ENCODE data around the gene KRT84.
"Not testable (repeated sequence)": the region's sequence is repeated elsewhere in the genome, so short reads cannot be mapped to it uniquely, and the experiment has no call there.

KRT84 gene

DNA sequence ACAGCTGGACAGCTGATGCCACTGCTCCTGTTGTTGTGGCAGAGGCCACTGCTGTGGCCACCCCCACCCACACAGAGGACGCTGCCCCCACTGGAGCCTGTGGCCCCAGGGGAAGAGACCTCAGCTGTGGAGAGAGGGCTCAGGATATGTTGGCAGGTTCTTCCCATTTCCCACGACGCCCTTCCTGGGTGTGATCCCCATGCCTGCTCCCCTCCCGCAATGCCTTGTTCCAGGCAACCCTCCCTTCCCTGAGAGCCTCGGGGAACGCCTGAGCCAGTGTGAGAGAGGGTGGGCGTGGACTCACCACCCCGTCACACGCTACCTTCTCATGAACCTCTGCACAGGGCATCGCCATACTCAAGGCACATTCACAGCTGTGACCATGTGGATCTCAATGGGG is 26.4 kb upstream of the KRT84 start:
- no peak for DNase-seq

DNA sequence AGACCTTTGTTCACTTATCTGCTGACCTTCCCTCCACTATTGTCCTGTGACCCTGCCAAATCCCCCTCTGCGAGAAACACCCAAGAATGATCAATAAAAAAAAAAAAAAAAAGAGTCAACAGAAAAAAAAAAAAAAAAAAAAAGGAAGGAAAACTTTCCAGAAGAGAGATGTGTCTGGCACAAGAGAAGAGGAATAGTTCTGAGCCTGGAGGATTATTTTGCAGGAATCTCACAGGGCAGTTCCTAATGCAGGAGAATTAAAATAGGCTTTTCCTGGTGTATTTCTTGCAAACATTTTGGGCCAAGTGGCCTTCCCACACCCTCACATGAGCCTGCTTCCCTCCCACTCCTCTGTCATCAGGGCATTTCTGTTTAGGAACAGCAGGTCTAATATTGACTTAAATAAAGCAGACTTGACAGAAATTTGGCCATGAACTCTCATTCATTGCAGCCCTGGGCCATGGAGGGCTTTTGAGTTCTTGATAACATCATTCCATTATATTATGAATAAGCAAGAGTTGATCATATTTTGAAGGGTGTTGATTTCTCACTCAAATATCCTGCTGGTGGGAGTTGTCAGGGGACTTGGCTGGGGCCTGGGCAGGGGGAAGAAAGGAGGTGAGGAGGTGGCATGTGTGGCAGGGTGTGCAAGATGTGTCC is 25.3 kb upstream of the KRT84 start:
- DNase-seq = not testable (repeated sequence)

DNA sequence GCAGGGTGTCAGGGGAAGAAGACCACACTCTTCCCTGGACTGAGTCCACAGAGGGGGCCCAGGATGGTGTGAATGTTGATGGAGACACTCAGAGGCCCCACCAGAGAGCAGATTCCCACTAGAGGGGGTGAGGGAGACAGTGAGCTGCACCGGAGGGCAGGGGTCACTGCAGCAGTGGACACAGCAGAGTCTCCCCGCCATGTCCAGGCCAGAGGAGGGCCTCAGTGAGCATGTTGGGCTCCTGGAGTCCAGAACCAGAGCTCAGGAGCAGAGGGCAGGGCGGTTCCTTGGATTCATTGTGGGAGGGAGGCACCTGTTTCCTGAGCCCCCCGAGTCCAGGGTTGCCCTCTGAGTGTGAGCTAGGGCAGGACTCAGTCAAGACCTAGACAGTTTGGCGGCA is 22.5 kb upstream of the KRT84 start:
- DNase-seq = no peak

DNA sequence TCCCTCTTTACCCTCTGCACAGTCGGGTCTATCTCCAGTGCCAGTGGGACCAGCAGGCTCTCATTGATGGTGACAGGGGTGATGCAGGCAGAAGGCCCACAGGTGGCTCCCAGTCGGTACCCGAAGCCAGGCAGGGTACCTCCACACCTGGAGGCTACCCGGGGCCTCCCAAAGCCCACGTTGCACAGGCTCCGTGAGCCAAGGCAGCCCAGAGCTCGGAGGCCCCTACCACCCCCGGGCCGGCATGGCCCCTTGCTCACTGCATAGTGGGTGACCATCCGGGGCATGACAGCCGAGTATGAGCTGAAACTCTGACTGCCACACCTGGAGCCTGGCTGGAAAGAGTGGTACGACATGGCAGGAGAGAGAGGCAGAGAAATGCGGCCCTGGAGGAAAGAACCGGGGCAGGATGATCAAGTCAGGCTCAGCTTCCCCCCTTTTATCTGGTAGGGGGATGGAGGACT is 20.5 kb upstream of the KRT84 start, which contains the start of gene KRT82:
TSS of gene KRT82 (minus strand) at position 414 of the 464 bp plus-strand sequence. CDS start at position 356, 58 bp downstream.
- DNase-seq = no peak

DNA sequence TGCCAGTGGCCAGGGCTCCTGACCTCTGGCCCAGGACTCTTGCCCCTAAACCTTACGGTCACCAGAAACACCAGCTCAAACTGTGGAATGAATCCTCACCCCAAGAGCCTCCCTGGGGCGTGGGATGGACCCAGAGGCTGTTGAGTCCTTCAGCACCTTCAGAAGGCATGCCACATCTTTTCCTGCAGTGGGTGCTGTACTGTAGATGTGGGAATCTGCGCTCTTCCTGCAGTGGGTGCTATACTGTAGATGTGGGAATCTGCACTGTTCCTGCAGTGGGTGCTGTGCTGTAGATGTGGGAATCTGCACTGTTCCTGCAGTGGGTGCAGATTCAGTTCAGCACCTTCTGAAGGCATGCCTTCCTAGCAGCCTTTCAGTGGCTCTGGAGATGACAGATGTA is 19.5 kb upstream of the KRT84 start:
- no peak for DNase-seq

DNA sequence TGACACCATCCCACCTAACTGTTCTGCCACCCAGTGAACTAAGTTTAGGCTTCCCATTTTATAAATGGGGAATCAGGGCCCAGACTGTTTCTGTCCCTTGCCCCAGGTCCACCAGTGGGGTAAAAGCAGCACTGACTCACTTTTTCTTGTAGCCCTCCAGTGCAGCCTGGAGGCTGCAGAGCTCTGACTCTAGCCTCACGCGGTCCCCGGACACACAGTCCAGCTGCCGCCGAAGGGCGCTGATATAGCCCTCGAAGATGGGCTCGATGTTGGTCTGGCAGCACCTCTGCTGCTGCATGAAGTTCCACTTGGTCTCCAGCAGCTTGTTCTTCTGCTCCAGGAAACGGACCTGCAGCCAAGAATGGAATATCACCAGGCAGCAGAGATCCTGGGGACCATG is 18.1 kb upstream of the KRT84 start:
- no peak for DNase-seq

DNA sequence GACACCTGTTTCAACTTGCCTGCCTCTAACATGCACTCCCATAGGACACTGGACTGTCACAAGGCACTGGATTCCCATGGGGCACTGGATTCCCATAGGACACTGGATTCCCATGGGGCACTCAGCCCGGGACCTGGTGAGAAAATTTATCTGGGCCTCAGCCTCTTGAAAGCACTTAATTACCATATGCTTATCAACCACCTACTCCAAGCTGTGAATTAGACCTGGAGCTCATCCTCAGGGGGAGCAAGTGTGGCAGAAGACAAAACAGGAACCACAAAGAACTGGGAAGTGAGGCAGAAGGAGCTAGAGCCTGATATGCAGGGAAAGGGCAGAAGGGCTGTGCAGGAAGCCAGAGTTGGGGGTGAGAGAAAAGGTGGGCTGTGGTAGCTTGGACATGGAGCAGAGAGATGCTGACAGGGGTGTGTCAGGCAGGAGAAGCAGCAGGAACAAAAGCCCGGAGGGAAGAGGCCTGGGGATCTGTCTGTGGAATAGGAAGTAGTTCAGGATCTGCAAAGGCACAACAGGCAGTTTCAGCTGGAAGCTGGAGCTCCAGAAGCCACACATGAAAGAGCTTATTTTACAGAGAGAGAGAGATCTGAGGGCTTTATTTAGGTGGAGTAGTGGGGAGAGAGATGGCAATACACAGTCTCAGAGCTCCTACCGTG is 17.6 kb upstream of the KRT84 start:
- peak; percentile 23 to 72 for DNase-seq

DNA sequence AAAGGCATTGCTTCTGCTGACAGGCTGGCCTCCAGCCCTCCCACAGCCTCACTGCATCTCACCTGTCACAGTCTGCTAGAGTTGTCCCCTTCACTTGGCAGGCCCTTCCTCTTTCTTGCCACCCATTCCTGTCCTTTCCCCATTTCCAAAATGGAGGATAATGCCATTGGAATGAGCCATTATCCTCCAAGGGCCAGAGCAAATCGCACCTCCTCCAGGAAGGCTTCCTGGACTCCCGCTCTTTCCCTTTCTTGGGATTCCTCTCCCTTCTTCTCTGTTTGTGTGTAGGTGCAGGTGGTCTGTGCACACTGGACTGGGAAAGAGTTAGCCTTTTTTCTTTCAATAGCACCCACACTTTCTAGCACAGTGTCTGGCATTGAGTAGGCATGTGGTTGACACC is 16.9 kb upstream of the KRT84 start:
- DNase-seq = no peak

DNA sequence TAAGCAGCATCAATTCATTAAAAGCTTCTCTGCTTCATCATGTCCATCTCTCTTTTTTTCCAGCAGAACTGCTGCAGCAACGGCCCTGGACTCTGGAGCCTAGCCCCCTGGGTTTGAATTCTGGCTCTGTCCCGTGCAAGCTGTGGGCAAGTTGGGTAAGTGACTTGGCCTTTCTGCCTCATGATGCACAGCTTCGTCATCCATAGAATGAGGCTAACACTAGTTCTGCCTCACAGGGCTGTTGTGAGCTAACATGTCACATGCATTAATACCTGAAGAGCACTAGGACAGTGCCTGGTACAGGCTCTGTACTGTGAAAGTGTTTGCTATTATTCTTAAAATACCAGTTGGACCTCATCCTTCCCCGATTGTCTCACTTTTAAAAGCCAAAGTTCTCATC is 16.5 kb upstream of the KRT84 start:
- no peak for DNase-seq

DNA sequence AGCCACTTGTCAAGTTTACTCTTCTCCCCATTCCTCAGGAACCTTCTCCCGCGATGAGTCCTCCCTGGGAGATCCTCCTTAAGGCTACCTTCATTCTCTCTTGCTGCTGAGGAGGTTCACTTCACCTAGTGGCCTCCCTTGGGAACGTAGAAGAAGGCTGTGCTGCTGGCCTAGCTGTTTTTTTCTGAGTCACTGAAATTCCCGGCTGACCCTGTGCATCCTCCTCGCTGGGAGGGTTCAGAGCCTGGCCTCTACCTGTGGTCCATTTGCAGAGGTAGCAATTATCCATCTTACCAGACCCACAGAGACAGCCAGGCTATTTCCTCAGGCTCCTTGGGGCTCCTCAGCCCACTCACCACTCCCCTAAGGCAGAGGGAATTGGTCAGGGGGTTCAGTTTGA is 16.1 kb upstream of the KRT84 start:
- DNase-seq = no peak

DNA sequence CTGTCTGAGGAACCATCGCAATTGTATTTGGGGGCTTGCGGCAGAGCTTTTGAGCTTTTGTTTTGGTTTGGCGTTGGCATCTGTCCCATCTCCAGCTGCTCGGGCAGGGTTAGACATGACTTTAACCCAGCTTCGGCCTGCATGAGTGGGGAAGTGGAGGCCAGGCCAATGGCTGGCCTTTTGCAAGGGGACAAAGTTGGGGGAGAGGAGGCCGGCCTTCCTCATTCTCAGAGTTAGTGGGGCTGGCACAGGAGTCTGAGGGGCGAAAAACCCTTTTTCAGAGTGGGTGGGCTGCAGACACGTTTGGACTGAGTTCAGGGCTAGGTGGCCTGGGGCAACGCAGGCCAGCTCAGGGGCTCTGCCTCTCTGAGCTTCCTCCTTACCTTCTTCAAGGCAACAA is 15.5 kb upstream of the KRT84 start:
- no peak for DNase-seq

DNA sequence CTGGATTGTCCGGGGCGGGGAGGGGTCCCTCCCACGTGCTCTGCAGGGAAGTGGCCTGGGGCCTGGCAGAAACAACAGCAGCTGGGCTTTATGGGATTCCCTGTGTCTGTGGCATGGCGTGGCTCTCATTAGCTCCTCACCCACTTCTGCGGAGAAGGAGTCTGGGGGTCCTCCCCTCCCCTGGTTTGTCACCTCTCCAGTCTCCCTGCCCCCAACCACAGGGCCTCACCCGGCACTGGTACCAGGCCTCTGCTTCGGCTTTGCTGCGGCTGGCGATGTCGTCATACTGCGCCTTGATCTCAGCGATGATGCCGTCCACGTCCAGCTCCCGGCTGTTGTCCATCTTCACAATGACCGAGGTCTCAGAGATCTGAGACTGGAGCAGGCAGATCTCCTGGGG is 14.3 kb upstream of the KRT84 start:
- DNase-seq = no peak

DNA sequence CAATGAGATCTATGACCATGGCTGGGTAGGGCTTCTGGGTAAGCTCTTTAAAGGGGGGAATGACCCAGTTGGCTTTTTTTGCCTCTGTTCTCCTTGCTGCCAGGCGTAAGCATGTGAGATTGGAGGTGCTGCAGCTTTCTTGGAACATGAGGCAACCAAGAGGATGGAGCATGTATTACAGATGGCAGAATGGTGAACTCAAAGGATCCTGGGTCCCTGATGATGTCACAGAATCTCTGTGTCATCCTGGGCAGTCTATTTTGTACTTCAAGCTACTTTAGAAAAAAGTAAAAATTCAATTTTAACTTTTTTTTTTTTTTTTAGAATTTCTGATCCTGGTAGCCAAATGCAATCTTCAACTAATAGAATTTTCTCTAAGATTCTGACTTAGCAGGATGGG is 12.7 kb upstream of the KRT84 start:
- DNase-seq = no peak

DNA sequence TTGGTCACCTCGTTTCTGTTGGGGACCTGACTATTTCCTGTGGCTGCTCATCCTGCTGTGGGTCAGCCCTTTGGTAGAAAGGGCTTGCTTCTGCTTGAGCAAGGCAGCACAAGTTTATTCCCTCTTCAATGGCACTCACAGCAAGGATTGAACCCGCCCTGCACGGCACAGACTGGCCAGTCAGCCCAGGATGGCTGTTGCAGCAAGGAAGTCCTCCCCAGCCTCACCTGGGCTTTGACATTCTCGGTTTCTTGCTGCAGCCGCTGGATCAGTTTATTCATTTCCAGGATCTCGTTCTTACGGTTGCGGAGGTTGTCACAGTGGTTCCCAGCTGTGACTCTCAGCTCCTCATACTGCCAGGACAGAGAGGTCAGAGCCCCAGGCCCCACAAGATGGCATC is 11.2 kb upstream of the KRT84 start:
- DNase-seq = no peak

DNA sequence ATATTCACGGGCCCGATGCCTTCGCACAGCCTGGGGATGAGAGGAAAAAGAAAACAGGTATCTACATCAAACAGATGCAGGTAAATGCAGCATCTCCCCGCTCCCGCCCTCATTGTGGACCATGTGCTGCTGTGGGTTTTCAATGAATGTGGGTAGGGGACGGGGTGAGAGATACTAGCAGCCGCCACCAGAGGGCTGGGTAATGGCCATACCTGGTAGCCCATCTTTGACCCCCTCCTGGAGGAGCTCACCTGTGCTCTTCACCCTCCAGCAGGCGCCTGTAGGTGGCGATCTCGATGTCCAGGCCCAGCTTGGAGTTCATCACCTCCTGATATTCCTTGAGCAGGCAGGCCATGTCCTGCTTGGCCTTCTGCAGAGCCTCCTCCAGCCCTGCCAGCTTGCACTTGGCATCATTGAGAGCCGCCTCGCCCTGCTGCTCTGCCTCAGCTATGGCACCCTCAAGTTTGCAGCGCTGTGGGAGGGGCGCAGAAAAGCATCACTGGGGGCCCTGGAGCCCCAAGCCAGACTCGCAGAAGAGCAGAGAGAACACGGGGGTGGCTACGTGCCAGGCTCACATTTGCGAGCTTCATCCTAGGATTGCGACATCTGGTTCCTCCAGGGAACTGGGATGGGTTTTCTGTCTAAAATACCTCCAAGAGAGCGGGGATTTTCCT is 10.4 kb upstream of the KRT84 start:
- peak; percentile 81 to 95 for DNase-seq

DNA sequence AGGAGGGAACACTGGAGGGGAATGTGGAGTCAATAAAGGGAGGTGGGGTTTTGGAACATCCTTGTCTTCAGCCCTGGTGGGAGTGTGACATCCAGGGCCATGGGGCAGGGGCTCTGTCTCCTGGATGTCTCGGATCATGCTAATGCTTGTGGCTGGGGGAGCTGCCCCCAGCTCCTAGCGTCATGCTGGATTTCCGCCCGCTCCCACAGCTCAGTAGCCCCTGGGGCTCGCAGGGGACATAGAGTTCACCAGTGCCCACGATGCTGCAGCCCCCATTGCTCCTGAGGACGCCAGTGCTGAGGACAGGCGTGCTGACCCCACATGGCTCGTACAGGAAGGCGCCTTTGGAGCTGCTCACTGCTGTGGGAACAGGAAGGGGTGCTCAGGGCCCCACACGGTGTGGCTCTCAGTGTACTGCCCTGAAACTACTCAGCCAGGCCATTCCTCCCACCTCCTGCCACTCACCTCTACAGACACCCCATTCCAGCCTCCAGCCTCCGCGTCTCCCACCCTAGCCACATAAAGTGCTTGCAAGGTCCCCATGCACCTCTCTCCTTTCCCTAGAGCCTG is 9.5 kb upstream of the KRT84 start:
- DNase-seq = no peak

DNA sequence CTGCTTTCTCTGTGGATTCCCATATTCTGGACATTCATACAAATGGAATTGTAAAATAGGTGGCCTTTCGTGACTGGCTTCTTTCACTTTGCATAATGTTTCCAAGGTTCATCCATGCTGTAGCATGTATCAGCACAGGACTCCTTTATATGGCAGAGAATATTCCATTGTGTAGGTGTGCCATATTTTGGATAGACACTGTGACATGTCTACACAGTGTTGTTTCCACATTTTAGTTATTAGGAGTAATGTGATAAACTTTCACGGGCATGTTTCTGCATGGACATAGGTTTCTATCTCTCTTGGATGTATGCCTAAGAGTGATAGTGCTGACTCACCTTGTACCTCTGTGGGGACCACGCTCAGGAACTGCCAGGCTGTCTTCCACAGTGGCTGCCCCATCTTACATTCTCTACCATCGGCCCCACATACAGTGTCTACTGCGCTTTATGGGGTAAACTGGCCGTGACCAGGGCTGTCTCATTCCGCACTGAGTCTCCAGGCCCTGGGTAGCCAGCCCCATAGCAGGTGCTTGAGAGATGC is 7.1 kb upstream of the KRT84 start:
- DNase-seq = no peak

DNA sequence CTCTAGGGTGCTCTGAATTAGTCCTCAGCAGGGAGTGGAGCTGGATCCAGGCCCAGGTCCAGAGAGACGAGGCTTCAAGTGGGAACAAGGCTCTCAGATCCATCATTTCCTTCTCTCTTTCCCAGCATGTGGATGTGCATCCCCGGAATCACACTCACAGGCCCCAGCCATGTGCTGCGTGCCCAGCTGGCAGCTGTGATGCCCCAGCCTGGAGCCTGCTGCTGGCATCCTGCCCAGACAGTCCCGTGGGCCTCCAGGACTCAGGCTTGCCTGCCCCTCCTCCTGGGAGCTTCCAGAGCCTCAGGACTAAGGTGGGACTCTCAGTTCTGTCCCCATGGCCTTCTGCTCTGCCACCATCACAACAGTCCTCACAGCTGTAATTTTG is 6.2 kb upstream of the KRT84 start:
- DNase-seq = peak; percentile 92 to 95

DNA sequence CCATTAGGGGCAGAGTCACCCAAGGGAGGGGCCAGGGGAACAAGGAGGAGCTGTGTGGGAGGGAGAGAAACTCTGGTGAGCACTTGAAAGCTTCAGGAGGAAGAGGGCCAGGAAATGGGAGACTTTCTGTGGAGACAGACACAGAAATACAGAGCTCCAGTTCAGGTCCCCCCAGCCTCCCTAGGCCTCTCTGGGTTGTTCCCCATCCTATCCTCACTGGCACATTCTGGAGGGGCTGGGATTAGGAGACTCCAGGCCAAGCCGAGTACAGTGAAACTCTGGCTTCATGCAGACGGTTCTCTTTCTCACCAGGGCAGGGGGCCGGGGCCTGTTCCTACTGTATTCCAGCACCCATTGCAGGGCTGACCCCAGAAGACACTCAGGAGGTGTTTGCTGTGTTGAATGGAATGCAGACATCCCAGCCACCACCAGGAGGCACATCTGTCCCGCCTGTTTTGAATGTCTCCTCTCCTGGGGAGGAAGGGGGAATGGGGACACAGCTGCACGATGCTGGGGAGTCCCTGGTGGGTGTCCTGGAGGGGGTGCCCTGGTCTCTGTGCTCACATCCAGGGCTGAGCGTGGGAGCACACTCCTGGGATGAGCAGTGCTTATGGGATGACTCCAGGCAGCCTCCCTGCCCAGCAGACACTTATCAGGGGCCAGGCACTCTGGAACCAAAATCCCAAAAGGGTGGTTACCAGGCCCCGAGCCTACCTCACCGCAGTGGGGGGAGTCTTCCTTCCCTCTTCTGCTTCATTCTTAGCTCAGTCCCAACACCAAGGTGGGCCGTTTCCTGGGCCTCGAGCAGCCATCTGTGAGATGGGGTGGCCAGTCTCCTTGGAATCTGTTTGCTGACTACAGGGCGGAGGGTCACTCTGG is 5.5 kb upstream of the KRT84 start:
- DNase-seq = peak; percentile 47 to 56

DNA sequence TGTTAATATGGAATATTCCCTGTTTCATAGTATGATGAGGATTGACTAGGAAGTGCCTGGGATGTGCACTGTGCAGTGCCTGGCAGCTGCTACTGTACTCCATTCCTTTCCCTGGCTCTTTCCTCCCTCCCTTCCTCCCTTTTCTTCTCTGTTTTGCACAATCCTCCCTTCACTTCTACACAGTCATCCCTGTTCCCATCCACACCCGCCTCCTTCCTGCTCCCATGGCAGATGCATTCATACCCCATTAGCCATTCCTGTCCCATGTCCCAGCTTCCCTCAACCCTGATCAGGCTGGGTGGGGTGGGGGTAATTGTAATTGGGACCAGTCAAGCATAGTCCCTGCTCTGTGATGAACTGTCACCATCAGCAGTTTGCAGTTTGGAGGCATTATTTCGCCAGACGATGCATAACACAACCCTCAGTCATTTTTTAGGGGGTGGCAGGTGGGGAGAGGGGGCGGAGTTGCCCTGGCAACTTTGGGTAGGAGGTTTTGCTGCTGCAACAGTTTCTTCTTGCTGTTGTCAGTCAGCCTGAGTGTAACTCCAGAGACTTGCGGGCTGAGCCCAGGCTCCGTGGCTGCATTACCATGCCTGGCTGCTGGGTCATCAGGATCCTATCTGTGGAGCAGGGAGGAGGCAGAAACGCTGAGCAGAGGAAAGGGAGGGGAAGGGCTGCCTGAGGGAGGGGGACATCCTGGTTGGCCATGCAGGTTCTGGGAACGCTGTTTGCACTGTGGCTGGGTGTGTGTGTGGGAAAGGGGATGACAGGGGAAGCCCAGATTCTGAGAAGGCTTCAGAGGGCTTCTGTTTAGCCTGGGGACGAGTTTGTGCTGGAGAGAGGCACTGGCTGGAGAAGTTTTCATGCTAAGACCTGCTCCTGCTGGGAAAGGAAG is 4.1 kb upstream of the KRT84 start:
- DNase-seq = no peak

DNA sequence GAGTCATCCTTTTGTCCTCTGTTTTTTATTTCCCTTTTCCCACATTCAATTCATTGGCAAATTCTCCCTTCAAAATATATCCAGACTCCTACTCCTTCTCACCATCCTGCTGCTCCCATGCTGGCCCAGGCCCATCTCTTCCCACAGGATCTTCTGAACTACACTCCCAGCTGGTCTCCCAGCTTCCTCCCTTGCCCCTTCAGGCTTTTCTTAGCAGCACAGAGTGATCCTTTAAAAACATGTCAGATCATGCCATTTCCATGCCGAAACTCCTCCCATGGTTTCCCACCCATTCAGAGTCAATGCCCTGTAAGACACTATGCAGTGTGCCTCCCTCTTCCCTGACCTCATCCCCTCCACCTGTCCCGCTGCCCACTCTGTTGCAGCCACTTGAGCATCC is 2.4 kb upstream of the KRT84 start:
- DNase-seq = no peak
